Muscle of back (tissue), 10 donors: ENCODE measurements around the gene SLC1A2. TPM values are rescaled to one million over a fixed set of nuclear protein-coding genes. Genes with fewer than 3 reads are reported as not detected.

ENCODE experiments used
- polyA plus RNA-seq, 10 donors: library from polyadenylated mRNA; unstranded; fragments of 120-200 nt; gene quantifications; one replicate each; pipeline ENCODE4 v1.2.1, GENCODE V29; 2013; ENCODE audit not compliant: insufficient read length in 10 of 10

SLC1A2 gene
- polyA plus RNA-seq, 10 donors = 0.21 to 1.5 (median 0.92) TPM

Other genes with a start within 250 kb of the SLC1A2 start
- 10 to 100 TPM in 7 of 10 donors, 1 to 10 TPM in 3; 6.8 to 47.0 (median 18.1) TPM for gene PAMR1, start 106.1 kb upstream of the SLC1A2 start, polyA plus RNA-seq
- 10 to 100 TPM in 2 of 10 donors, 1 to 10 TPM in 8; 5.0 to 16.8 (median 8.7) TPM for gene FJX1, start 198.9 kb upstream of the SLC1A2 start, polyA plus RNA-seq
- gene TRIM44, start 243.2 kb upstream of the SLC1A2 start, polyA plus RNA-seq = 10 to 100 TPM; 35.9 to 45.9 (median 43.1) TPM